ENCODE results near the gene ATF1.
"Not testable (repeated sequence)": the region's sequence is repeated elsewhere in the genome, so short reads cannot be mapped to it uniquely, and the experiment has no call there.

ATF1 gene

DNA sequence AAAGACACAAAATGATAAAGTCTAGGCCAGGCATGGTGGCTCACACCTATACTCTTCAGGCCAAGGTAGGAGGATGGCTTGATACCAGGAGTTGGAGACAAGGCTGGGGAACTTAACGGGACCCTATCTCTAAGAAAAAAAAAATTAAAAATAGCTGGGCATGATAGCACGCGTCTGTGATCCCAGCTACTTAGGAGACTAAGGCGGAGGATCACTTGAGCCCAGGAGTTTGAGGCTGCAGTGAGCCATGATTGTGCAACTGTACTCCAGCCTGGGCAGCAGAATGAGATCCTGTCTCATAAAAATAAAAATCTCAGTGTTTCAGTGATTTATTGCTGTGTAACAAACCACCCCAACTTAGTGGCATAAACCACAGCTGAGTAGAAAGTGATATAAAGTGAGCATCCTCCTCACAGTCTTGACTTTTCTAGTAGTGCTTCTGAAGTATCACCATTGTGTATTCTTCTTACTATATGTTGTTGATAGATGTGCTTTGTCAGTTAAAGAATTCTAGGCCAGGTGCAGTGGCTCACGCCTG lies 10.6 kb upstream of the ATF1 start:
- DNase-seq = no peak

GRCh38 chr12:50764286-50765094 lies 589 bp downstream of the ATF1 start:
- DNase-seq = no peak

DNA sequence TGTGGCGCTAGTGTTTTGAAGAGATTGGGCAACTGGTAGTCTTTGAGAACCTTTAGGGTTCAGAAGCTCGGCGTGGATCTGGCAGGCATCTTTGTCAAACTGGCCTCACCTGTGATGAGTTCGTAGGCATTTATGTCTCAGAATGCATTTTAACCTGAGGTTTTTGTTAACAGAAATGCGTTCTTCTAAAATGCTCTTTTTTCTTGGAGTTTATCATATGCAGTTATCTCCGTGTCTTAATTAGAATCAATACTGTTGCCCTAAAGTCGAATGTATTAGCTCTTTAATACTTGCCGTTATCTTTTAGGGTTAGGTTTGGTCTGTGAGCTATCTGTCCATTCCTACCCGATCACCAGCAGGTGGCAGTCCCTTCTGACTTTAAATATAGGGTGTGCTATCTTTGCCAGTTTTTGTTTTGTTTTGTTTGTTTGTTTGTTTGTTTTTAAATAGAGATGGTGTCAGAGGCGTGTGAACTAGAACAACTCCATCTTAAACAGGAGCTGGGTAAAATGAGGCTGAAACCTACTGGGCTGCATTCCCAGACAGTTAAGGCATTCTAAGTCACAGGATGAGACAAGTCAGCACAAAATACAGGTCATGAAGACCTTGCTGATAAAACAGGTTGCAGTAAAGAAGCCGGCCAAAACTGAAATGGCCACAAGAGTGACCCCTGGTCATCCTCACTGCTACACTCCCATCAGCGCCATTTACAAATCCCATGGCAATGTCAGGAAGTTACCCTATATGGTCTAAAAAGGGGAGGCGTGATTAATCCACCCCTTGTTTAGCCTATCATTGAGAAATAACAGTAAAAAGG lies 1.4 kb downstream of the ATF1 start:
- DNase-seq = peak; percentile 42

DNA sequence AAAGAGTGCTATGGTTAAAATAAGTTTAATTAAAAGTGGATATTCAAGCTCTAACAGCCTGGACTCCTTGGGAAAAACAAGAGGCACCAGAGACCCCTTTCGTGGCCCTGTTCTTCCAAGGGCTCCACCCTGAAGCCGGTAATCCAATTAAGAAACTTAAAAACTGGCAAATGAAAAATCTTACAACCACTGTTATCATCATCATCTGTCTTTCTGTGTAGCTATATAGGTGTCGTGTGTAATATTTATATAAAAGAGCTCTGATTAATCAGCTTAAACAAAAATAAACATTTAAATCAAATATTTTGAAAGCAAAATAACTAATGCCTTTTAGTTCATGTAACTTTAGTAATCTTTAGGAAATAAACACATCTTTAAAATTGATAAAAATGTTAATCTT lies 4.5 kb downstream of the ATF1 start:
- no peak for DNase-seq

DNA sequence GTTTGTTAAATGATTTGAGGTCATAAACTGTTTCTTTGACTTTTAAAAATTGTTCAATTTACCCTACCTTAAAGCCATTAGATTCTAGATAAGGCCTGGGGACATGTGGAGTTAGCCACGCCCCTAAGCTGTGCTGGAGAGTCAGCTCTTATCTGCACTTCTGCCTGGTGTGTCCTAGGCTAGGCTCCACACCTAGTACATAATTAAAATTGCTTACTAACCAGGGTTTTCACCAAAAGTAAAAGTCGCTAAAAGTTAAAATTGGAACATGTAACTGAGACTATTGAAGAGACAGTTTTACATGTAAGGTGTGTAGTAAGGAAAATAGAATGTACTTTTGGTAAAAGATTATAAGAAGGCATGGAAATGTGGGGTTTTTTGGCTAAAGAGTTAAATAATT lies 4.9 kb downstream of the ATF1 start:
- not testable (repeated sequence) for DNase-seq

GRCh38 chr12:50771409-50771808 lies 7.5 kb downstream of the ATF1 start:
- DNase-seq = no peak

DNA sequence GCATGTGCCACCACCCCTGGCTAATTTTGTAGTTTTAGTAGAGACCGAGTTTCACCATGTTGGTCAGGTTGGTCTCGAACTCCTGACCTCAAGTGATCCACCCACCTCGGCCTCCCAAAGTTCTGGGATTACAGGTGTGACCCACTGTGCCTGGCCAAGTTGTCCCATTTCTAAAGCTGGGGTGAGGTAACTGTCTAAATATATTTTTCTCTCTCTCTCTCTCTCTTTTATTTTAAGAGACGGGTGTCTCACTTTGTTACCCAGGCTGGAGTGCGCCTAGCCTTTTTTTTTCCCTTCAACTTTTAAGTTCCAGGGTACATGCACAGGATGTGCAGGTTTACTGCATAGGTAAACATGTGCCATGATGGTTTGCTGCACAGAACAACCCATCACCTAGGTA lies 8.6 kb downstream of the ATF1 start:
- DNase-seq = no peak

GRCh38 chr12:50772877-50773276 lies 9.0 kb downstream of the ATF1 start:
- DNase-seq = no peak

DNA sequence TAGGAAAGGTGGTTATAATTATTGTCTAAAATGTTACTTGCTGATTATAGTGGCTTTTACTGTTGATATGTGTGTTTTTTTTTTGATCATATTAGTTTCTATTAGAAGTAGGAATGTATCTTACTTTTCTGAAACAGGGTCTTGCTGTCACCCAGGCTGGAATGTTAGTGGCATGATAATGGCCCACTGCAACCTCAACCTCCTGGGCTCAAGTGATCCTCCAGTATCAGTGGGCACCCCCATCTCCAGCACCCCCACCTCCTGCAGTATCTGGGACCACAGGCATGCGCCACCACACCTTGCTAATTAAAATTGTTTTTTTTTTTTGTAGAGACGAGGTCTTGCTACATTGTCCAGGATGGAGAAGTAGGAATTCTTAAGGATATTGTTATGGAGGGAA lies 11.3 kb downstream of the ATF1 start:
- no peak for DNase-seq

GRCh38 chr12:50776749-50777728 lies 13.1 kb downstream of the ATF1 start:
- no peak for DNase-seq

DNA sequence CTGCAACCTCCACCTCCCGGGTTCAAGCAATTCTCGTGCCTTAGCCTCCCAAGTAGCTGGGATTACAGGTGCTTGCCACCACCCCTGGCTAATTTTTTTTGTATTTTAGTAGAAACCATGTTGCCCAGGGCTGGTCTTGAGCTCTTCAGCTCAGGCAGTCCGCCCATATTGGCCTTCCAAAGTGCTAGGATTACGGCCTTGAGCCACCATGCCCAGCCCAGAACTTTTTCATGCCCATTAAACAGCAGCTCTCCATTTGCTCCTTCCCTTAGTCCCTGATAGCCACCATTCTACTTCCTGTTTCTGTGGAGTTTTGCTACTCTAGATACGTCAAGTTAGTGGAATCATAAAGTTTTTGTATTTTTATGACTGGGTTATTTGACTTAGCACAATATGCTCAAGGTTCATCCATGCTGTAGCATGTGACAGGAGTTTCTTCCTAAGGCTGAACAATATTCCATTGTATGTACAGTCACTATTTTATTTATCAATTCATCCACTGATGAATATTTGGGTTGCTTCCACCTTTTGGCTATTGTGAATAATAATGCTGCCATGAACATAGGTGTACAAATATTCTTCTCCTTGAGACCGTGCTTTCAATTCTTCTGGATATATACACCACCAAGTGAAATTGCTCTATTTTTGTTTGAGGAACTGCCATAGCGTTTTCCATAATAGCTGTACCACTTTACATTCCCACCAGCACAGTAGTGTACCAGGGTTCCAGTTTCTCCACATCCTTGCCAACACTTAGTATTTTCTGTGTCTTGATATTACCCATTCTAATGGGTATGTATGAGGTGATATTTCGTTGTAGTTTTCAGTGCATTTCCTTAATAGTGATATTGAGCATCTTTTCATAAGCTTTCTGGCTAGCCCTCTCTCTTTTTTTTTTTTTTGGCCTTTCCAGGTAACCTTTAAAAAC lies 15.0 kb downstream of the ATF1 start:
- DNase-seq = no peak

DNA sequence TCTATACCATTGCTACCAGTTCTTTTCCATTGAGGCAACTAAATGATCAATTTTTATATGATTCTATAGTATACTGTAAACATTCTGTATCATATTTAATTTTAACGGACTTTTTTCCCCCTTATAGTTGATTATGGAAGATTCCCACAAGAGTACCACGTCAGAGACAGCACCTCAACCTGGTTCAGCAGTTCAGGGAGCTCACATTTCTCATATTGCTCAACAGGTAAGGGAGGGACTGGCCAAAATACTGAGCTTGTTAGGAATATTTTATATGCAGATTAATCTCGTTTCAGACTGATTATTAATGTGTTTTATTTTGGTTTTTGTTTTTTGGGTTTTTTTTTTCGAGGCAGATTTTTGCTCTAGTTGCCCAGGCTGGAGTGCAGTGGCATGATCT lies 16.1 kb downstream of the ATF1 start:
- DNase-seq = no peak

- no peak for DNase-seq
Observed at GRCh38 chr12:50784501-50784900, 20.6 kb downstream of the ATF1 start.

DNA sequence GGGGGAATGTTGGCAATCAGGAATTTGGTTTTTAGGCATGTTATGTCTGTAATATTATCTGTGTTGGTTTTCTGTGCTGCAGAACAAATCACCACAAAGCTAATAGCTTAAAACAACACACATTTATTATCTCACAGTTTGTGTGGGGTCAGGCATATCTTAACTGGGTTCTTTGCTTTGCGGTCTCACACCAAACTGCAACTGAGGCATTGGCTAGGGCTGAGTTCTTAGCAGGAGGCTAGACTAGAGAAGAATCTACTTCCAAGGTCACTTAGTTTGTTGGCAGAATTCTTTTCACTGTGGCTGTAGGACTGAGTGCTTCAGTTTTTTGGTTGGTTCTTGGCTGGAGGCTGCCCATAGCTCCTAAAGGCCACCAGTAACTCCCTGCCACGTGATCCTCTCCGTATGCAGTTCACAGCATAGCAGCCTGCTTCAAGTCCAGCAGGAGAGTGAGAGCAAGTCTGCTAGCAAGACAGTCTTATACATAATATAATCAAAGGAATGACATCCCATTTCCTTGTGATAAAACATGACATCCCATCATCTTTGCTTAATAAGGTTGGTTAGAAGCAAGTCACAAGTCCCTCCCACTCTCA lies 21.6 kb downstream of the ATF1 start:
- DNase-seq = no peak

DNA sequence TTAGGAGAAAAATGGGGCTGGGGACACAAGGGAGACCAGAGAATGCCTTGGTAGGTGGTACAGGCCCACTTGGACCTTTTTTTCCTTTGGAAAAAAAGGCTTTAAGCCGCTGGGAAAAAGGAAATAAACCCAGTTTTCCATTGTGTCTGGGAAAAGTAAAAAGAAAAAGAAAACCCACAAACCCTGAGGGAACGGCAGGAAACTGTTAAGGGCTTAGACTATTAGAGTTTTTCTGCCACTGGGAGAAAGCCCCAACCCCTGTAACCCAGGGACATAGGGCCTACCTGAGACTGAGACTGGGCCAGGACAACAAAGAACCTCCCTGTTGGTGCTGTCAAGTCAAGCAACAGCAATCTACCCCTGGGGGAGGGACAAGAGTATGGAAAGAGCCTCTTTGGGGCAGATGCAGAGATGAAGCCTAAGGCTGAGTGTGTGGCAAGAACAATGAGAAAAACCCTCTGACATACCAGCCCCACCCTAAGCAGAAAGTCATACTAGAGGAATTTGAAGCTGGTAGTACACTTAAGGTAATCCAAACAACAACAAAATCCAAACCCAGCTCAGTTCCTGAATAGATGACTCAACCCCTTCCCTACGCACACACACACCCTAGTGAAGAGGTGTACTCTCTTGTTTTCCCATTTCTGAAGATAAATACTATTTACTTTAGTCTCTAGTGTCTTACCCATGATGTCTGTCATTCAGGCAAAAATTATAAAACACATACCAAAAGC lies 22.8 kb downstream of the ATF1 start:
- no peak for DNase-seq

GRCh38 chr12:50787618-50788017 lies 23.7 kb downstream of the ATF1 start:
- DNase-seq = no peak

DNA sequence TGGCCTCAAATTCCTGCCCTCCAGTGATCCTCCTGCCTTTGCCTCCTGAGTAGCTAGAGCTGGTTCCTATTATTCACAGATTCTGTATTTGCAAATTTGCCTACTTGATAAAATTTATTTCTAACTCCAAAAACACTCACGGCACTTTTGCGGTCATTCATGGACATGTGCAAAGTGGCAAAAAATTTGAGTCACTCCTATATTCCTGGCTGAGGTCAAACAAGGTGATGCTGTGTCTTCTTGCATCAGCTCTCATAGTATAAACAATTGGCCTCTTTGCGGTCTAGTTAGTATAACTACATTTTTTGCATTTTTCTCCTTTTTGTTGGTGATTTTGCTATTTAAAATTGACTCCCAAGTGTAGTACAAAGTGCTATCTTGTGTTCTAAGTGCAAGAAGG lies 24.7 kb downstream of the ATF1 start:
- DNase-seq = no peak

DNA sequence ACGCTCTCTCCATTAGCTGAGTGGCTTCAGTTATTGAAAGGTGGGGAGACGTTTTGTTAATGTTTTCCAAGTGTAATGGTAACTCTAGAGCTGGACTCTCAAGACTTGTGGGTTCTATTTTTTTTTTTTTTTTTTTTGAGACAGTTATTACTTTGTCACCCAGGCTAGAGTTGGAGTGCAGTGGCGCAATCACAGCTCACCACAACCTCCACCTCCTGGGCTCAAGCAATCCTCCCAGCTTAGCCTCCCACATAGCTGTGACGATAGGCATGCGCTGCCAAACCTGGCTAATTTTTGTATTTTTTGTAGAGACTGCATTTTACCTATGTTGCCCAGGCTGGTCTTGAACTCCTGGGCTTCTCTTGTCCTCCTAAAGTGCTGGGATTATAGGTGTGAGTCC lies 26.2 kb downstream of the ATF1 start:
- no peak for DNase-seq

DNA sequence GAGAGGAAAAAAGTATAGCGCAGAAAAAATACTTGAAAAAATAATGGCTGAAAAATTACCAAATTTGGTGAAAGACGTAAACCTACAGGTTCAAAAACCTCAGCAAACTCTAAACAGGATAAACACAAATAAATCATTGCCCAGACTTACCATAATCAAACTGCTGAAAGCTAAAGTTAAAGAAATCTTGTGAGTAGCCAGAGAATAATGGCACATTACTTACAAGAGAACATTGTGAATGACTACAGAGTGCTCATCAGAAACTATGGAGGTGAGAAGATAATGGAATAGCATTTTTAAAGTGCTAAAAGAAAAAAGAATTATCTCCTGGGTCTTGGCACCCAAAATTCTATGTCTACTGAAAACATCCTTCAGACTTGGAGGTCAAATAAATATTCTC lies 36.0 kb downstream of the ATF1 start:
- peak; percentile 12 for DNase-seq

DNA sequence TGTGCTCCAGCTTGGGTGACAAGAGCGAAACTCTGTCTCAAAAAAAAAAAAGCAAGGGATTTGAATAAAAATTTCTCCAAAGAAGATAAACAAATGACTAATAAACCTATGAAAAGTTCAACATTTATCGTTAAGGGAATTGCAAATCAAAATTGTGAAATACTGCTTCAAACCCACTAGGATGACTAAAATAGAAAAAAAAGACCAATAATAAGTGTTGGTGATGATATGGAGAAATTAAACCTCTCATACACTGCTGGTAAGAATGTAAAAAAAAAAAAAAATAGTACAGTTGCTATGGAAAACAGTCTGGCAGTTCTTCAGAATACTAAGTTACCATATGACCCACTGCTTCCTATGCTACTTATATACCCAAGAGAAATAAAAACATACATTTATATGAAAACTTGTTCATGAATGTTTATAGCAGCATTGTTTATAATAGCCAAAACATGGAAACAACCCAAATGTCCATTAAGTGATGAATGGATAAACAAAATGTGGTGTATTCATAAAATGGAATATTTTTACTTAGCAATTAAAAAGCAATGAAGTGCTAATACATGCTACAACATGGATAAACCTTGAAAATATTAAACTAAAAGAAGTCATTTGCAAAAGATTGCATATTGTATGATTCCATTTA lies 39.5 kb downstream of the ATF1 start:
- no peak for DNase-seq
